ENCODE data around the gene CCDC57.

The CCDC57 gene

GRCh38 chr17:82124101-82124500, 88.5 kb downstream of the CCDC57 start:
- Histone ChIP-seq H3K9ac (ENCODE audit: low read length in 5 of 5) (no peak overlapping the region), H3K9me3 (ENCODE audit: control insufficient read depth in 5 of 5, low read length in 5 of 5) (no peaks in the 10 kb centered on the region), H3K4me1 (ENCODE audit: control insufficient read depth in 5 of 5, insufficient read depth in 5 of 5, low read length in 5 of 5) (no peaks in the 10 kb centered on the region), H3K27ac (ENCODE audit: low read depth, low read length) (no peak overlapping the region), H3K4me3 (ENCODE audit: low read depth in 1 of 5, low read length in 5 of 5) (no peak overlapping the region), H3K36me3 (ENCODE audit: control insufficient read depth in 5 of 5, insufficient read depth in 5 of 5, low read length in 5 of 5) (peaks cover 0 to 22% (median 5%) of the 10 kb centered on the region in 5 donors), H3K27me3 (ENCODE audit: control insufficient read depth in 5 of 5, insufficient read depth in 4 of 5, low read length in 5 of 5) (no peaks in the 10 kb centered on the region)

GRCh38 chr17:82121660-82122629, 90.7 kb downstream of the CCDC57 start:
- Histone ChIP-seq H3K9ac (ENCODE audit: low read length in 5 of 5) (no peak overlapping the region), H3K27me3 (ENCODE audit: control insufficient read depth in 5 of 5, insufficient read depth in 4 of 5, low read length in 5 of 5) (no peaks in the 10 kb centered on the region), H3K4me1 (ENCODE audit: control insufficient read depth in 5 of 5, insufficient read depth in 5 of 5, low read length in 5 of 5) (no peaks in the 10 kb centered on the region), H3K9me3 (ENCODE audit: control insufficient read depth in 5 of 5, low read length in 5 of 5) (no peaks in the 10 kb centered on the region), H3K4me3 (ENCODE audit: low read depth in 1 of 5, low read length in 5 of 5) (no peak overlapping the region), H3K27ac (ENCODE audit: low read depth, low read length) (no peak overlapping the region), H3K36me3 (ENCODE audit: control insufficient read depth in 5 of 5, insufficient read depth in 5 of 5, low read length in 5 of 5) (peaks cover 0 to 18% (median 5%) of the 10 kb centered on the region in 5 donors)

- Histone ChIP-seq H3K4me3 (ENCODE audit: low read depth in 1 of 5, low read length in 5 of 5) (no peak overlapping the region), H3K9me3 (ENCODE audit: control insufficient read depth in 5 of 5, low read length in 5 of 5) (no peaks in the 10 kb centered on the region)
These were observed 91.4 kb downstream of the CCDC57 start for GRCh38 chr17:82121246-82121645.

GRCh38 chr17:82120148-82120547, 92.5 kb downstream of the CCDC57 start:
- no peaks in the 10 kb centered on the region for H3K27me3 ChIP-seq (ENCODE audit: control insufficient read depth in 5 of 5, insufficient read depth in 4 of 5, low read length in 5 of 5)
- no peaks in the 10 kb centered on the region for H3K4me1 ChIP-seq (ENCODE audit: control insufficient read depth in 5 of 5, insufficient read depth in 5 of 5, low read length in 5 of 5)
- H3K9me3 ChIP-seq (ENCODE audit: control insufficient read depth in 5 of 5, low read length in 5 of 5): no peaks in the 10 kb centered on the region
- peaks cover 0 to 12% (median 0%) of the 10 kb centered on the region in 5 donors for H3K36me3 ChIP-seq (ENCODE audit: control insufficient read depth in 5 of 5, insufficient read depth in 5 of 5, low read length in 5 of 5)
- no peak overlapping the region for H3K27ac ChIP-seq (ENCODE audit: low read depth, low read length)
- H3K4me3 ChIP-seq (ENCODE audit: low read depth in 1 of 5, low read length in 5 of 5): no peak overlapping the region
- no peak overlapping the region for H3K9ac ChIP-seq (ENCODE audit: low read length in 5 of 5)

More at GRCh38 chr17:82121246-82121645, 91.4 kb downstream of the CCDC57 start:
- Histone ChIP-seq H3K4me1 (ENCODE audit: control insufficient read depth in 5 of 5, insufficient read depth in 5 of 5, low read length in 5 of 5) (no peaks in the 10 kb centered on the region), H3K27ac (ENCODE audit: low read depth, low read length) (no peak overlapping the region), H3K9ac (ENCODE audit: low read length in 5 of 5) (no peak overlapping the region), H3K27me3 (ENCODE audit: control insufficient read depth in 5 of 5, insufficient read depth in 4 of 5, low read length in 5 of 5) (no peaks in the 10 kb centered on the region), H3K36me3 (ENCODE audit: control insufficient read depth in 5 of 5, insufficient read depth in 5 of 5, low read length in 5 of 5) (peaks cover 0 to 12% (median 0%) of the 10 kb centered on the region in 5 donors)

GRCh38 chr17:82118815-82119380, 93.7 kb downstream of the CCDC57 start:
- Histone ChIP-seq H3K9ac (ENCODE audit: low read length in 5 of 5) (no peak overlapping the region), H3K27me3 (ENCODE audit: control insufficient read depth in 5 of 5, insufficient read depth in 4 of 5, low read length in 5 of 5) (no peaks in the 10 kb centered on the region), H3K36me3 (ENCODE audit: control insufficient read depth in 5 of 5, insufficient read depth in 5 of 5, low read length in 5 of 5) (peaks cover 0 to 4% (median 0%) of the 10 kb centered on the region in 5 donors), H3K4me1 (ENCODE audit: control insufficient read depth in 5 of 5, insufficient read depth in 5 of 5, low read length in 5 of 5) (no peaks in the 10 kb centered on the region), H3K4me3 (ENCODE audit: low read depth in 1 of 5, low read length in 5 of 5) (no peak overlapping the region), H3K9me3 (ENCODE audit: control insufficient read depth in 5 of 5, low read length in 5 of 5) (no peaks in the 10 kb centered on the region), H3K27ac (ENCODE audit: low read depth, low read length) (no peak overlapping the region)

GRCh38 chr17:82118168-82118814, 94.4 kb downstream of the CCDC57 start:
- Histone ChIP-seq H3K27me3 (ENCODE audit: control insufficient read depth in 5 of 5, insufficient read depth in 4 of 5, low read length in 5 of 5) (no peaks in the 10 kb centered on the region), H3K36me3 (ENCODE audit: control insufficient read depth in 5 of 5, insufficient read depth in 5 of 5, low read length in 5 of 5) (peaks cover 0 to 8% (median 0%) of the 10 kb centered on the region in 5 donors), H3K4me3 (ENCODE audit: low read depth in 1 of 5, low read length in 5 of 5) (no peak overlapping the region), H3K9me3 (ENCODE audit: control insufficient read depth in 5 of 5, low read length in 5 of 5) (no peaks in the 10 kb centered on the region), H3K27ac (ENCODE audit: low read depth, low read length) (no peak overlapping the region), H3K4me1 (ENCODE audit: control insufficient read depth in 5 of 5, insufficient read depth in 5 of 5, low read length in 5 of 5) (peaks cover 0 to 2% (median 0%) of the 10 kb centered on the region in 5 donors), H3K9ac (ENCODE audit: low read length in 5 of 5) (no peak overlapping the region)

- no peak overlapping the region for H3K9ac ChIP-seq (ENCODE audit: low read length in 5 of 5)
- peaks cover 0 to 9% (median 0%) of the 10 kb centered on the region in 5 donors for H3K36me3 ChIP-seq (ENCODE audit: control insufficient read depth in 5 of 5, insufficient read depth in 5 of 5, low read length in 5 of 5)
- H3K27ac ChIP-seq (ENCODE audit: low read depth, low read length): no peak overlapping the region
These were observed 95.2 kb downstream of the CCDC57 start for GRCh38 chr17:82117139-82118090.

GRCh38 chr17:82116246-82116645, 96.4 kb downstream of the CCDC57 start:
- no peaks in the 10 kb centered on the region for H3K27me3 ChIP-seq (ENCODE audit: control insufficient read depth in 5 of 5, insufficient read depth in 4 of 5, low read length in 5 of 5)
- no peak overlapping the region for H3K4me3 ChIP-seq (ENCODE audit: low read depth in 1 of 5, low read length in 5 of 5)
- peaks cover 0 to 12% (median 0%) of the 10 kb centered on the region in 5 donors for H3K36me3 ChIP-seq (ENCODE audit: control insufficient read depth in 5 of 5, insufficient read depth in 5 of 5, low read length in 5 of 5)
- H3K9ac ChIP-seq (ENCODE audit: low read length in 5 of 5): no peak overlapping the region
- no peaks in the 10 kb centered on the region for H3K9me3 ChIP-seq (ENCODE audit: control insufficient read depth in 5 of 5, low read length in 5 of 5)
- no peak overlapping the region for H3K27ac ChIP-seq (ENCODE audit: low read depth, low read length)
- H3K4me1 ChIP-seq (ENCODE audit: control insufficient read depth in 5 of 5, insufficient read depth in 5 of 5, low read length in 5 of 5): peaks cover 0 to 15% (median 0%) of the 10 kb centered on the region in 5 donors

More at GRCh38 chr17:82117139-82118090, 95.2 kb downstream of the CCDC57 start:
- no peaks in the 10 kb centered on the region for H3K27me3 ChIP-seq (ENCODE audit: control insufficient read depth in 5 of 5, insufficient read depth in 4 of 5, low read length in 5 of 5)
- H3K4me3 ChIP-seq (ENCODE audit: low read depth in 1 of 5, low read length in 5 of 5): no peak overlapping the region
- peaks cover 0 to 11% (median 0%) of the 10 kb centered on the region in 5 donors for H3K4me1 ChIP-seq (ENCODE audit: control insufficient read depth in 5 of 5, insufficient read depth in 5 of 5, low read length in 5 of 5)
- H3K9me3 ChIP-seq (ENCODE audit: control insufficient read depth in 5 of 5, low read length in 5 of 5): no peaks in the 10 kb centered on the region

GRCh38 chr17:82114872-82115271, 97.8 kb downstream of the CCDC57 start:
- peaks cover 0 to 12% (median 0%) of the 10 kb centered on the region in 5 donors for H3K36me3 ChIP-seq (ENCODE audit: control insufficient read depth in 5 of 5, insufficient read depth in 5 of 5, low read length in 5 of 5)
- H3K27me3 ChIP-seq (ENCODE audit: control insufficient read depth in 5 of 5, insufficient read depth in 4 of 5, low read length in 5 of 5): no peaks in the 10 kb centered on the region
- no peak overlapping the region for H3K27ac ChIP-seq (ENCODE audit: low read depth, low read length)

More at GRCh38 chr17:82114872-82115271, 97.8 kb downstream of the CCDC57 start:
- H3K9ac ChIP-seq (ENCODE audit: low read length in 5 of 5): no peak overlapping the region
- H3K4me1 ChIP-seq (ENCODE audit: control insufficient read depth in 5 of 5, insufficient read depth in 5 of 5, low read length in 5 of 5): peaks cover 0 to 15% (median 0%) of the 10 kb centered on the region in 5 donors
- H3K9me3 ChIP-seq (ENCODE audit: control insufficient read depth in 5 of 5, low read length in 5 of 5): no peaks in the 10 kb centered on the region
- no peak overlapping the region for H3K4me3 ChIP-seq (ENCODE audit: low read depth in 1 of 5, low read length in 5 of 5)

Data from subcutaneous abdominal adipose tissue (tissue), 5 donors.